Choroid plexus epithelial cell (primary cell): ENCODE results near the gene NCL.

Experiments
- DNase-seq: peaks from one replicate; pipeline ENCODE4 v3.0.0-alpha.2; 2010; ENCODE audit warnings: low read depth
- H3K4me3 ChIP-seq: 2 replicates; pipeline ENCODE4 v1.5.1; 2011; ENCODE audit warnings: low read depth, mild to moderate bottlenecking, control low read depth, low read length, moderate library complexity
- CTCF ChIP-seq: conservative IDR thresholded peaks from 2 replicates; pipeline ENCODE4 v1.5.1; 2011; ENCODE audit warnings: low read depth, mild to moderate bottlenecking, control low read depth, inconsistent platforms, low read length, moderate library complexity

The NCL gene

GRCh38 chr2:231421051-231421580 lies 43.2 kb downstream of the NCL start:
- H3K4me3 ChIP-seq: no peak overlapping the region
- DNase-seq: no peak
- TF ChIP-seq CTCF: no peak

- no peak for DNase-seq
- H3K4me3 ChIP-seq: no peak overlapping the region
- TF ChIP-seq CTCF: no peak
These were observed 45.3 kb downstream of the NCL start for GRCh38 chr2:231418820-231419640.

- no peak for TF ChIP-seq CTCF
- H3K4me3 ChIP-seq: no peak overlapping the region
- no peak for DNase-seq
These were observed 49.3 kb downstream of the NCL start for GRCh38 chr2:231415029-231415428.

- no peak overlapping the region for H3K4me3 ChIP-seq
- DNase-seq: no peak
- no peak for TF ChIP-seq CTCF
These were observed 50.3 kb downstream of the NCL start for GRCh38 chr2:231413921-231414476.

- no peak for DNase-seq
- TF ChIP-seq CTCF: no peak
- no peak overlapping the region for H3K4me3 ChIP-seq
These were observed 50.8 kb downstream of the NCL start for GRCh38 chr2:231413456-231413855.

- no peak for TF ChIP-seq CTCF
- peak overlapping the region; percentile 65 for H3K4me3 ChIP-seq
These were observed 51.7 kb downstream of the NCL start for GRCh38 chr2:231412618-231412963.

More at GRCh38 chr2:231412618-231412963, 51.7 kb downstream of the NCL start:
- no peak for DNase-seq
